ENCODE results near the gene BEND7. TPM values are rescaled to one million over a fixed set of nuclear protein-coding genes. Genes with fewer than 3 reads are reported as not detected.
"Not testable (repeated sequence)": the region's sequence is repeated elsewhere in the genome, so short reads cannot be mapped to it uniquely, and the experiment has no call there.

BEND7 gene
- total RNA-seq, 2 experiments from 2014 or later = not detected

DNA sequence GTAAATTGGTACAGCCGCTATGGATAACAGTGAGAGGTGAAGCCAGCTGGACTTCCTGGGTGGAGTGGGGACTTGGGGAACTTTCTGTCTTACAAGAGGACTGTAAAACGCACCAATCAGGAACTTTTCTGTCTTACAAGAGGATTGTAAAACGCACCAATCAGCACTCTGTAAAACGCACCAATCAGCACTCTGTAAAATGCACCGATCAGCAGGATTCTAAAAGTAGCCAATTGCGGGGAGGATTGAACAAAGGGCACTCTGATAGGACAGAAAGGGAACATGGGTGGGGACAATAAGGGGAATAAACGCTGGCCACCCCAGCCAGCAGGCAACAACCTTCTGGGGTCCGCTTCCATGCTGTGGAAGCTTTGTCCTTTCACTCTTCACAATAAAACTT, 100.9 kb downstream of the BEND7 start:
- DNase-seq; H3K9me3 Mint-ChIP-seq; H3K4me3 Mint-ChIP-seq; intact Hi-C loops (cut with micrococcal nuclease); H3K36me3 Mint-ChIP-seq (ENCODE audit: low read depth); H3K4me1 Mint-ChIP-seq (ENCODE audit: low read depth); H3K27ac Mint-ChIP-seq: not testable (repeated sequence)
- CTCF ChIA-PET = interaction anchor here (0.6 kb wide), 1 partner anchor 630 kb away, joined by 5 read pairs; no protein-coding TSS in a partner anchor
- H3K27me3 Mint-ChIP-seq (ENCODE audit: low read depth) = peaks cover 11% of the 10 kb centered on the region

DNA sequence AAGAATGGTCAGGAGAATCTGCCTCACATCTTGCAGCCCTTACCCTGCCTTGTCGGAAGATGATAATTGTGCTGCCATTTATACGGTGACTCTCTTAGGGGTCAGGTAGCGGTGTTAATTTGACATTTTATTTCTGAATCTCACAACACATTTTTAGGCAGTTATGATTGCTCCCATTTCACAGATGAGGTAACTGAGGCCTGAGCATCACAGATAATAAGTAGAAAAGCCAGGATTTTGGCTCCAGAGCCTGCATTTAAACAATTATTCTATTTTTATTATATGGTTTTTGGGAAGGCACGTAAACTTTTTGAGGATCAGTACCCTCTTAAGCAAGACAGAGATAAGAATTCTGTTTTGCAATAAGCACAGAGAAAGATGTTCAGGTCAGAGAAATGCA, 103.4 kb downstream of the BEND7 start:
- Mint-ChIP-seq H3K36me3 (ENCODE audit: low read depth) (no peaks in the 10 kb centered on the region), H3K4me3 (no peak overlapping the region), H3K4me1 (ENCODE audit: low read depth) (no peaks in the 10 kb centered on the region), H3K27ac (no peak overlapping the region), H3K27me3 (ENCODE audit: low read depth) (peaks cover 11% of the 10 kb centered on the region), H3K9me3 (no peaks in the 10 kb centered on the region)
- CTCF ChIA-PET = no interaction called here
- no peak for DNase-seq
- intact Hi-C loops (cut with micrococcal nuclease) = no loop called here

GRCh38 chr10:13422800-13423199, 106.0 kb downstream of the BEND7 start:
- CTCF ChIA-PET = no interaction called here
- Mint-ChIP-seq H3K9me3 (no peaks in the 10 kb centered on the region), H3K36me3 (ENCODE audit: low read depth) (no peaks in the 10 kb centered on the region), H3K27me3 (ENCODE audit: low read depth) (peaks cover 11% of the 10 kb centered on the region), H3K4me3 (no peak overlapping the region), H3K4me1 (ENCODE audit: low read depth) (no peaks in the 10 kb centered on the region), H3K27ac (no peak overlapping the region)
- intact Hi-C loops (cut with micrococcal nuclease) = no loop called here
- no peak for DNase-seq

- CTCF ChIA-PET = no interaction called here
- intact Hi-C loops (cut with micrococcal nuclease) = no loop called here
- Mint-ChIP-seq H3K4me1 (ENCODE audit: low read depth) (no peaks in the 10 kb centered on the region), H3K27me3 (ENCODE audit: low read depth) (peaks cover 9% of the 10 kb centered on the region), H3K27ac (no peak overlapping the region), H3K9me3 (no peaks in the 10 kb centered on the region), H3K4me3 (no peak overlapping the region), H3K36me3 (ENCODE audit: low read depth) (no peaks in the 10 kb centered on the region)
- DNase-seq = no peak
Measured at GRCh38 chr10:13421382-13421917, 107.4 kb downstream of the BEND7 start.

GRCh38 chr10:13420532-13421307, 108.1 kb downstream of the BEND7 start:
- Mint-ChIP-seq H3K9me3 (no peaks in the 10 kb centered on the region), H3K27ac (no peak overlapping the region), H3K27me3 (ENCODE audit: low read depth) (peaks cover 9% of the 10 kb centered on the region), H3K36me3 (ENCODE audit: low read depth) (no peaks in the 10 kb centered on the region), H3K4me3 (no peak overlapping the region), H3K4me1 (ENCODE audit: low read depth) (no peaks in the 10 kb centered on the region)
- CTCF ChIA-PET = no interaction called here
- intact Hi-C loops (cut with micrococcal nuclease) = no loop called here
- no peak for DNase-seq

DNA sequence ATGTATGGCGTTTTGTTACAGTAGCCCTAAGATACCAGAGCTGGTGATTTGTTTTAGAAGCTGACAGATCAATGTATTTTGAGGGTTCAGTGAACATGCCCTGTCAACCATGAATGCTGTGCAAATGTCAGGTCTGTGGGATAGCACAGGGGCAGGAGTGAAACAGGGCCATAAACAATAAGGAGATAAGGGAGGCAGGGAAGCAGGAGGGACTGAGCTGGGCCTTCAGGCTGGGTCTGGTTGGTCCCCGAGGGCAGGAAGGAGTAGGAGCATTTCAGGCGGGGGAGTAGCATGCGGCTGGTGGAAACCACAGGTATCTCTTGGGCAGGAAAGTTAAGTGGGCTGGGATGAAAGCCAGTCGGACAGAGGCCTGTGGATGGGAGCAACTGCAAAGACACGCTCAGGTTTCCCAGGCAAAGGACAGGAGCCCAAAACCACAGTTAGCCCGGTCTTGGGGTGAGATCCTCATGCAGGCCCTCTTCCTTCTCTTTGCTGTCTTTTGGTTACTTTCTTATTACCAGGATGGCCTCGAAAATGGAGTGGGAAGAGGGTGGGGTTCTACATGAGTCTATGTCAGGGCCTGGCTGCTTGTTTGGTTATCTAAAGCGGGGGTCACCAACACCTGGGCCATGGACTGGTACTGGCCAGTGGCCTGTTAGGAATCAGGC, 111.2 kb downstream of the BEND7 start:
- DNase-seq = no peak
- Mint-ChIP-seq H3K36me3 (ENCODE audit: low read depth) (no peaks in the 10 kb centered on the region), H3K9me3 (peaks cover 9% of the 10 kb centered on the region), H3K4me3 (no peak overlapping the region), H3K27me3 (ENCODE audit: low read depth) (peaks cover 4% of the 10 kb centered on the region), H3K27ac (no peak overlapping the region), H3K4me1 (ENCODE audit: low read depth) (no peaks in the 10 kb centered on the region)
- intact Hi-C loops (cut with micrococcal nuclease) = no loop called here
- CTCF ChIA-PET = no interaction called here

DNA sequence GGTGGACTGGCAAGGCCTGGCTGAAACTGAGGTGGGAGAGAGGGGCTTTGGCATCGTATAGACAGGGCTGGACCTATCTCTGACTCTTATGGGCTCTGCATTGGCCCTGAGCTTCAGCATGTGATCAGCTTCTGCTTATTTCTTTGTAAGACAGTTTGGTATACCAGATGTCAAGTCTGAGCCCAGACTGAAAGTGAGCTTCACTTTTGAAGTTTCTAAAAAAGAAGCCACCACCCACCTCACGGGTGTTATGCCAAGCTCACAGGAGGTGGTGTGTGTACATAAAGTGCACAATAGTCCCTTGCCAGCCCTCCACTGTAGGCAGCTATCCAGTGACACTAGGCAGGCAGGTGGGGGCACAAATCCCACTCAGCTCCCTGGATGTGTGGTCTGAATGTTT, 112.1 kb downstream of the BEND7 start:
- no peak overlapping the region for H3K4me3 Mint-ChIP-seq
- DNase-seq = no peak
- H3K36me3 Mint-ChIP-seq (ENCODE audit: low read depth) = no peaks in the 10 kb centered on the region
- intact Hi-C loops (cut with micrococcal nuclease) = no loop called here
- CTCF ChIA-PET = interaction anchor here (0.6 kb wide), 1 partner anchor 980 kb away, joined by 3 read pairs; no protein-coding TSS in a partner anchor
- H3K27me3 Mint-ChIP-seq (ENCODE audit: low read depth) = peaks cover 4% of the 10 kb centered on the region
- no peak overlapping the region for H3K27ac Mint-ChIP-seq
- H3K4me1 Mint-ChIP-seq (ENCODE audit: low read depth) = no peaks in the 10 kb centered on the region
- peaks cover 9% of the 10 kb centered on the region for H3K9me3 Mint-ChIP-seq

- CTCF ChIA-PET = interaction anchor here (0.7 to 2.4 kb wide), 4 partner anchors 25 to 117 kb away, joined by 3 to 9 read pairs (median 4); no protein-coding TSS in a partner anchor
- H3K27ac Mint-ChIP-seq = no peak overlapping the region
- H3K27me3 Mint-ChIP-seq (ENCODE audit: low read depth) = peaks cover 4% of the 10 kb centered on the region
- intact Hi-C loops (cut with micrococcal nuclease) = no loop called here
- peaks cover 9% of the 10 kb centered on the region for H3K9me3 Mint-ChIP-seq
- H3K4me1 Mint-ChIP-seq (ENCODE audit: low read depth) = no peaks in the 10 kb centered on the region
- no peak overlapping the region for H3K4me3 Mint-ChIP-seq
- H3K36me3 Mint-ChIP-seq (ENCODE audit: low read depth) = no peaks in the 10 kb centered on the region
- peak; percentile 7 for DNase-seq
Measured at GRCh38 chr10:13414855-13415254, 114.0 kb downstream of the BEND7 start.

GRCh38 chr10:13414137-13414536, 114.7 kb downstream of the BEND7 start:
- CTCF ChIA-PET = interaction anchor here (0.6 to 2.4 kb wide), 3 partner anchors 12 to 118 kb away, joined by 3 to 9 read pairs (median 4); no protein-coding TSS in a partner anchor

GRCh38 chr10:13412894-13413293, 115.9 kb downstream of the BEND7 start:
- intact Hi-C loops (cut with micrococcal nuclease) = no loop called here
- H3K27me3 Mint-ChIP-seq (ENCODE audit: low read depth) = peaks cover 8% of the 10 kb centered on the region
- H3K27ac Mint-ChIP-seq = no peak overlapping the region
- H3K4me3 Mint-ChIP-seq = no peak overlapping the region
- CTCF ChIA-PET = interaction anchor here (1.1 kb wide), 1 partner anchor 41 kb away, joined by 4 read pairs; no protein-coding TSS in a partner anchor
- DNase-seq = no peak
- H3K9me3 Mint-ChIP-seq = peaks cover 9% of the 10 kb centered on the region
- no peaks in the 10 kb centered on the region for H3K36me3 Mint-ChIP-seq (ENCODE audit: low read depth)
- H3K4me1 Mint-ChIP-seq (ENCODE audit: low read depth) = no peaks in the 10 kb centered on the region

More at GRCh38 chr10:13414137-13414536, 114.7 kb downstream of the BEND7 start:
- no peak overlapping the region for H3K4me3 Mint-ChIP-seq
- H3K27ac Mint-ChIP-seq = no peak overlapping the region
- peaks cover 9% of the 10 kb centered on the region for H3K9me3 Mint-ChIP-seq
- H3K4me1 Mint-ChIP-seq (ENCODE audit: low read depth) = no peaks in the 10 kb centered on the region
- peaks cover 4% of the 10 kb centered on the region for H3K27me3 Mint-ChIP-seq (ENCODE audit: low read depth)
- DNase-seq = no peak
- H3K36me3 Mint-ChIP-seq (ENCODE audit: low read depth) = no peaks in the 10 kb centered on the region
- intact Hi-C loops (cut with micrococcal nuclease) = no loop called here

- Mint-ChIP-seq H3K4me1 (ENCODE audit: low read depth) (no peaks in the 10 kb centered on the region), H3K27me3 (ENCODE audit: low read depth) (peaks cover 4% of the 10 kb centered on the region), H3K36me3 (ENCODE audit: low read depth) (no peaks in the 10 kb centered on the region), H3K9me3 (no peaks in the 10 kb centered on the region), H3K4me3 (no peak overlapping the region), H3K27ac (no peak overlapping the region)
- intact Hi-C loops (cut with micrococcal nuclease) = no loop called here
- DNase-seq = no peak
- CTCF ChIA-PET = interaction anchor here (0.7 kb wide), 1 partner anchor 279 kb away, joined by 4 read pairs; no protein-coding TSS in a partner anchor
Measured at GRCh38 chr10:13404791-13405190, 124.0 kb downstream of the BEND7 start.

DNA sequence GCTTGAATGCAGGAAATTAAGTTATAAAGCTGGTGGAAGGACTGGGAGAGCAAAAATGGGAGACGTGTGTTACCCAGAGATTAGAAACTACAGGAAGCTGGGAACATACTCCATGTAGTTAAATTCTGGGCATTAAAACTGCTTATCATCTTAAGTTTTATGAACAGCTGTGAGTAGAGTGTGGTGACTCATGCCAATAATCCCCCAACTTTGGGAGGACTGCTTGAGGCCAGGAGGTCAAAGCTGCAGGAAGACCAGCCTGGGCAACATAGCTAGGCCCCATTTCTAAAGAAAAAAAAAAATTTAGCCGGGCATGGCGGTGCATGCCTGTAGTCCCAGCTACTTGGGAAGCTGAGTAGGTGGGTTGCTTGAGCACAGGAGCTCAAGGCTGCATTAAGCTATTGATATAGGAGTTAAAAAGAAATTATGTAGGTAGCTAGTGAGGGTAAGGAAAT, 124.5 kb downstream of the BEND7 start:
- no peaks in the 10 kb centered on the region for H3K9me3 Mint-ChIP-seq
- no peak overlapping the region for H3K4me3 Mint-ChIP-seq
- H3K27me3 Mint-ChIP-seq (ENCODE audit: low read depth) = peaks cover 4% of the 10 kb centered on the region
- intact Hi-C loops (cut with micrococcal nuclease) = no loop called here
- DNase-seq = no peak
- no peak overlapping the region for H3K27ac Mint-ChIP-seq
- no peaks in the 10 kb centered on the region for H3K36me3 Mint-ChIP-seq (ENCODE audit: low read depth)
- no peaks in the 10 kb centered on the region for H3K4me1 Mint-ChIP-seq (ENCODE audit: low read depth)
- CTCF ChIA-PET = interaction anchor here (0.7 kb wide), 1 partner anchor 280 kb away, joined by 4 read pairs; no protein-coding TSS in a partner anchor
